Measurements from ENCODE around the gene MIX23.

Gene MIX23

DNA sequence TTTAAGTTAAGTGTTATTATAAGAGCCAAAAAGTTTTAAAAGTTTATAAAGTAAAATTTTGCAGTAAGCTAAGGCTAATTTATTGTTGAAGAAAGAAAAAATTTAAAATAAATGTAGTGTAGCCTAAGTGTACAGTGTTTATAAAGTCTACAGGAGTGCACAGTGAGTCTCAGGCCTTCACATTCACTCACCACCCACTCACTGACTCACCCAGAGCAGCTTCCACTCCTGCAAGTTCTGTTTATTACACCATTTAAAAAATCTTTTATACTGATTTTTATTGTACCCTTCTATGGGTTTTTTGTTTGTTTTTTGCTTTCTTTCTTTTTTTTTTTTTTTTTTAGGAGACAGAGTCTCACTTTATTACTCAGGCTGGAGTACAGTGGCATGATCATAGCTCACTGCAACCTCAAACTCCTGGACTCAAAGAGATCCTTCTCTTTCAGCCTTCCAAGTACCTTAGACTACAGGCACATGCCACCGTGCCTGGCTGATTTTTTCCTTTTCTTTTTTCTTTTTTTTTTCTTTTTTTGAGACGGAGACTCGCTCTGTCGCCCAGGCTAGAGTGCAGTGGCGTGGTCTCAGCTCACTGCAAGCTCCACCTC, 32.1 kb downstream of the MIX23 start:
- H3K4me1 ChIP-seq (ENCODE audit: control insufficient read depth, insufficient read depth, low read length) = no peaks in the 10 kb centered on the region
- no peak overlapping the region for H3K27ac ChIP-seq (ENCODE audit: low read depth, low read length)
- no peak overlapping the region for H3K9ac ChIP-seq (ENCODE audit: low read depth, low read length)
- H3K9me3 ChIP-seq (ENCODE audit: control insufficient read depth, insufficient read depth, low read length) = no peaks in the 10 kb centered on the region
- H3K36me3 ChIP-seq (ENCODE audit: control insufficient read depth, insufficient read depth, low read length) = no peaks in the 10 kb centered on the region
- no peaks in the 10 kb centered on the region for H3K27me3 ChIP-seq (ENCODE audit: control insufficient read depth, insufficient read depth, low read length)
- H3K4me3 ChIP-seq (ENCODE audit: low read depth, low read length) = no peak overlapping the region

DNA sequence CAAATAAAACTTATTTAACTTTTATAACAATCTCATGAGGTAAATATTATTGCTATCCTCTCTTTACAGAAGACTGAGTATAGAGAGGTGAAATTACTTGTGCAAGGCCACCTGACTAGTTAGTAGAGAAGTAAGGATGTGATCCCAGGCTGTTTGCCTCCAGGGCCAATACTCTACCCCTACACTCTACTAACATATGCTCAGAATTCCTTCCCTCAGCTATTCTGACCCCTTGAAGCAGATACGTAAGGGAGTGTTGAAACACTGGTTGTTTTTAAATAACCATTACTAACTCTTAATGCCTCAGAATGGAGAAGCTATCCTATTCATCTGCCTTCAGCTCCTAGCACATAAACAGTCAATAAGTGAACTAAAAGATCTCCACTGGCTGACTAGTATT, 33.9 kb downstream of the MIX23 start:
- Histone ChIP-seq H3K9me3 (ENCODE audit: control insufficient read depth, insufficient read depth, low read length) (no peaks in the 10 kb centered on the region), H3K4me3 (ENCODE audit: low read depth, low read length) (no peak overlapping the region), H3K4me1 (ENCODE audit: control insufficient read depth, insufficient read depth, low read length) (no peaks in the 10 kb centered on the region), H3K9ac (ENCODE audit: low read depth, low read length) (no peak overlapping the region), H3K27ac (ENCODE audit: low read depth, low read length) (no peak overlapping the region), H3K36me3 (ENCODE audit: control insufficient read depth, insufficient read depth, low read length) (no peaks in the 10 kb centered on the region), H3K27me3 (ENCODE audit: control insufficient read depth, insufficient read depth, low read length) (no peaks in the 10 kb centered on the region)

DNA sequence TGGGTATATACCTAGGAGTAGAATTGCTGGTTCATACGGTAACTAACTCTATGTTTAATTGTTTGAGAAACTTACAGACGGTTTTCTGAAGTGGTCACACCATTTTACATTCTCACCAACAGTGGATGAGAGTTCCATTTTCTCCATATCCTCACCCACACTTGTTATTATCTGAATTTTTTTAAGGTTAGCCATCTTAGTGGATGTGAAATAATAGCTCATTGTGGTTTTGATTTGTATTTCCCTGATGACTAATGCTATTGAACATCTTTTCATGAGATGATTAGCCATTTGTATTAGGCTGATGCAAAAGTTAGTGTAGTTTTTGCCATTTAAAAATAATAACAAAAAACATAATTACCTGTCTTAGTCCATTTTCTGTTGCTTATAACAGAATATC, 39.4 kb downstream of the MIX23 start:
- no peaks in the 10 kb centered on the region for H3K9me3 ChIP-seq (ENCODE audit: control insufficient read depth, insufficient read depth, low read length)
- no peaks in the 10 kb centered on the region for H3K36me3 ChIP-seq (ENCODE audit: control insufficient read depth, insufficient read depth, low read length)
- H3K27ac ChIP-seq (ENCODE audit: low read depth, low read length) = no peak overlapping the region
- H3K9ac ChIP-seq (ENCODE audit: low read depth, low read length) = no peak overlapping the region
- H3K4me3 ChIP-seq (ENCODE audit: low read depth, low read length) = no peak overlapping the region
- H3K4me1 ChIP-seq (ENCODE audit: control insufficient read depth, insufficient read depth, low read length) = no peaks in the 10 kb centered on the region
- H3K27me3 ChIP-seq (ENCODE audit: control insufficient read depth, insufficient read depth, low read length) = no peaks in the 10 kb centered on the region

DNA sequence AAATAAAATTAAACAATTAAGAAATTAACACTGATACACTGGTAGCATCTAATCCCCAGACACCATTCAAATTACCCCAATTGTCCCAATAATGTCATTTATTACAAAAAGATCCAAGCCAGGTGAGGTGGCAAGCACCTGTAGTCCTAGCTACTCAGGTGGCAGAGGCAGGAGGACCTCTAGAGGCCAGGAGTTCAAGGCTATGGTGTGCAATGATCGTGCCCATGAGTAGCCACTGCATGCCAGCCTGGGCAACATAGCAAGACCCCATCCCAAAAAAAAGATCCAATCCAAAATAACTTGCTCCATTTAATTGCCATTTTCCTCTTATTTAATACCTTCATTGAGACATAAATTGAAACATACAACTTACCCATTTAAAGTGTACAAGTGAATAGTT, 40.2 kb downstream of the MIX23 start:
- no peaks in the 10 kb centered on the region for H3K27me3 ChIP-seq (ENCODE audit: control insufficient read depth, insufficient read depth, low read length)
- no peaks in the 10 kb centered on the region for H3K4me1 ChIP-seq (ENCODE audit: control insufficient read depth, insufficient read depth, low read length)
- H3K36me3 ChIP-seq (ENCODE audit: control insufficient read depth, insufficient read depth, low read length) = no peaks in the 10 kb centered on the region
- no peaks in the 10 kb centered on the region for H3K9me3 ChIP-seq (ENCODE audit: control insufficient read depth, insufficient read depth, low read length)
- no peak overlapping the region for H3K4me3 ChIP-seq (ENCODE audit: low read depth, low read length)
- H3K9ac ChIP-seq (ENCODE audit: low read depth, low read length) = no peak overlapping the region
- no peak overlapping the region for H3K27ac ChIP-seq (ENCODE audit: low read depth, low read length)

DNA sequence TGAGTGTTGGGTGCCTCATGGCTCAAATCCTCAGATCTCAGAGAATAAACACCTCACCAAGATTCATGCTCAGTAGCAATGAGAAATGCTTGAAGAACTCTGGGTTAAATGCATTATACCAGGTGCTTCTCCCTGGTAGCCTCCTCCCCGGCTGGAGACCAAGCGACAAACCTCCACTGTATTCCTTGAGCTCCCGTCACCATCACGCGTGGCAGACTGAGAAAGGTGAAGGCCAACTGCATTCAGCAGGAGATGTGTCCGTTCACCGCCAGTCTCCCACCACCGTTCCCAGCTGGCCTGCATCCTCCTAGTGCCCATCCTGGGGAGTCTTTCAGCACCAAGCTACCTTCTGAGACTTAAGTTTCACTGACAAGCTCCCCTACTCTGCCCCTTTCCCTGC, 50.5 kb downstream of the MIX23 start:
- Histone ChIP-seq H3K27ac (ENCODE audit: low read depth, low read length) (no peak overlapping the region), H3K27me3 (ENCODE audit: control insufficient read depth, insufficient read depth, low read length) (no peaks in the 10 kb centered on the region), H3K36me3 (ENCODE audit: control insufficient read depth, insufficient read depth, low read length) (no peaks in the 10 kb centered on the region), H3K4me1 (ENCODE audit: control insufficient read depth, insufficient read depth, low read length) (no peaks in the 10 kb centered on the region), H3K9ac (ENCODE audit: low read depth, low read length) (no peak overlapping the region), H3K9me3 (ENCODE audit: control insufficient read depth, insufficient read depth, low read length) (no peaks in the 10 kb centered on the region), H3K4me3 (ENCODE audit: low read depth, low read length) (no peak overlapping the region)

DNA sequence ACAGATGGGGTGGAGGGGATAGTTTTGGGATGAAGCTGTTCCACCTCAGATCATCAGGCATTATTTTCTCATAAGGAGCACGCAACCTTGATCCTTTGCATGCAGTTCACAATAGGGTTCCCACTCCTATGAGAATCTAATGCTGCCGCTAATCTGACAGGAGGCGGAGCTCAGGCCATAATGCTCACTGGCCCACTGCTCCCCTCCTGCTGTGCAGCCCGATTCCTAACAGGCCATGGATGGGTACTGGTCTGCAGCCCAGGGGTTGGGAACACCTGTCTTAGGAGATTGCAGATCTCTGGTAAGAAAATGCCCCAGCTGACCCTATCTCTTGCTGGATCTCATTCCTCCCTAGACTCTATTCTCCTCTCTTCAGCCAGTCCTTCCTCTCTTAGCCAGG, 51.1 kb downstream of the MIX23 start:
- H3K4me1 ChIP-seq (ENCODE audit: control insufficient read depth, insufficient read depth, low read length) = no peaks in the 10 kb centered on the region
- H3K27me3 ChIP-seq (ENCODE audit: control insufficient read depth, insufficient read depth, low read length) = no peaks in the 10 kb centered on the region
- H3K4me3 ChIP-seq (ENCODE audit: low read depth, low read length) = no peak overlapping the region
- no peaks in the 10 kb centered on the region for H3K36me3 ChIP-seq (ENCODE audit: control insufficient read depth, insufficient read depth, low read length)
- H3K27ac ChIP-seq (ENCODE audit: low read depth, low read length) = no peak overlapping the region
- no peak overlapping the region for H3K9ac ChIP-seq (ENCODE audit: low read depth, low read length)
- no peaks in the 10 kb centered on the region for H3K9me3 ChIP-seq (ENCODE audit: control insufficient read depth, insufficient read depth, low read length)

DNA sequence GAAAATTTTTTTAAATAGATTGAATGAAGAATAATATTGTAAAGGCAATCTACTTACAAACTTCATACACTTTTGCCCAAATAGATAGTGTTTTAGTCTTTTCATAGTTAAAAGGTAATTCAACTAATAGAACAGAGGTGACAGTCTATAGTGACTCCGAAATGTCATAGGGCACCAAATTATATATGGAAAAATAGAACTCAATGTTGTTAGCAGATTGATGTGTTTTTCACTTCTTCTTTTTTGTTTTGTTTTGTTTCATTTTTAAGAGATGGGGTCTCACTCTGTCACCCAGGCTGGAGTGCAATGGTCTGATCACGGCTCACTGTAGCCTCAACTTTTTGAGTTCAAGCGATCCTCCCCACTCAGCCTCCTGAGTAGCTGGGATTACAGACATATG, 57.3 kb downstream of the MIX23 start:
- Histone ChIP-seq H3K4me3 (ENCODE audit: low read depth, low read length) (no peak overlapping the region), H3K9me3 (ENCODE audit: control insufficient read depth, insufficient read depth, low read length) (no peaks in the 10 kb centered on the region), H3K27me3 (ENCODE audit: control insufficient read depth, insufficient read depth, low read length) (no peaks in the 10 kb centered on the region; the same call in 1 of the 2 replicates), H3K36me3 (ENCODE audit: control insufficient read depth, insufficient read depth, low read length) (no peaks in the 10 kb centered on the region), H3K9ac (ENCODE audit: low read depth, low read length) (no peak overlapping the region), H3K27ac (ENCODE audit: low read depth, low read length) (no peak overlapping the region), H3K4me1 (ENCODE audit: control insufficient read depth, insufficient read depth, low read length) (no peaks in the 10 kb centered on the region)

DNA sequence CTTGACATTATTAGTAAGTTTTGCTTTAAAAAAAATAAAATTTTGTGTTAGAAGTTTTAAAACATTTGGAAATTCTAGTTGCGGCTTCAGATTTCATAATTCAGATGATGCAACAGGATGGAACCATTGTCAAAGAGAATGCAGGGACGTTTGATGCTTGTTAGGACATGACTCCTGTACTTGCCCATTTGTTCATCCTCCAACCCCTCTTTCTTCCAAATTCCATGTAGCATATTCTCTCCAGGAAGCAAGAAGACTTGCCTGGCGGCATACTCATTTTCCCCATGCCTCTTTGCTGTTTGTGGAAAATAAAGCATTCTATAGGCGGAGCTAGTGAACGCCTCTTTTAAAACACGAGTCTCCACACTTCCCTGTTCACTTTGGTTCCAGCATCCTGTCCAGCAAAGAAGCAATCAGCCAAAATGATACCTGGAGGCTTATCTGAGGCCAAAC, 58.1 kb downstream of the MIX23 start, which contains the start of gene CSTA:
CSTA (plus strand) TSS at position 378 of the 453 bp plus-strand sequence; CDS start at position 423, 45 bp downstream.
- Histone ChIP-seq H3K27ac (ENCODE audit: low read depth, low read length) (no peak within 1 kb of the TSS), H3K4me3 (ENCODE audit: low read depth, low read length) (no peak within 1 kb of the TSS), H3K36me3 (ENCODE audit: control insufficient read depth, insufficient read depth, low read length) (no peaks in the 10 kb centered on the region), H3K9ac (ENCODE audit: low read depth, low read length) (no peak within 1 kb of the TSS), H3K27me3 (ENCODE audit: control insufficient read depth, insufficient read depth, low read length) (no peaks in the 10 kb centered on the region; the same call in 1 of the 2 replicates), H3K4me1 (ENCODE audit: control insufficient read depth, insufficient read depth, low read length) (no peaks in the 10 kb centered on the region), H3K9me3 (ENCODE audit: control insufficient read depth, insufficient read depth, low read length) (0 out of 2 replicates have a peak, but pooled peaks cover 3% of the 10 kb centered on the region)

DNA sequence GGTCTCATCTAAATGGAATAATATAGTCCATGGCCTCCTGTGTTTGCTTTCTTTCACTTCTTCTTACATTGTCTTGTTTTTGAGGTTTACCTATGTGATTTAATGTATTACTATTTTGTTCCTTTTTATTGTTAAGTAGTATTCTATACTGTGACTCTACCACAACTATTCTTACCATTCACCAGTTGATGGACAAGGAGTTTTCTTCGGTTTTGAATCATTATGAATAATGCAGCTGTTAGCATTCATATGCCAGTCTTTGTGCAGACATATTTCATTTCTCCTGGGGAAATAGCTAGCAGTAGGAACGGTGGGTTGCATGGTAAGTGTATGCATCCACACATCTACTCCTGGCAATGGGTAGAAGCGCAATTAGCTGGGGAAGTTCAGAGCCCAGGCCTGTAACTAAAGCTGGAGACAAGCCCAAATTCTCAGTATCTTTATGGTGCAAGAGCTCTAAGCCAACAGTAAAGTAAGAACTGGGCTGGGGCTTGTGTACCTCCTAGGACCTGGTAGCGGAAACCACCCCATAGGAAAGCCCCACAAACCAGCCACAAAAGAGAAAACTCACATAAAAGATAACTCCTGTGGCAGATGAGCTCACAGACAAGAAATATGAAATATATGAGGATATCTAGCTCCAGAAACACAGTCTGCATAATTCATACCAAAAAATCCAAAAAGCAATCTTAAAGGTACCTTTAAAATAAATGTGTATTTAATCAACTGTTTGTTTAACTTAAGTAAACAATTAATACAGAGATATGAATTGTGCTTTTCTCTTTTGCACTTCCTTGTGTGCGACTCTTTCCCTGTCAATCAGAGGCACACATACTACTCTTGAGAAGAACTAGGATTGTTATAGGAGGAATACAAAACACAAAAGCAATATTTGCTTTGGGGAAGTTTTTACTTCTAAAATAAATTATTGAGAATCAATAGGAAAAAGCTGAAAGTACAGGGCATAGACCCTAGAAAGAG, 60.6 kb downstream of the MIX23 start:
- H3K27me3 ChIP-seq (ENCODE audit: control insufficient read depth, insufficient read depth, low read length) = no peaks in the 10 kb centered on the region; the same call in none of the 2 replicates
- H3K9me3 ChIP-seq (ENCODE audit: control insufficient read depth, insufficient read depth, low read length) = peaks cover 8% of the 10 kb centered on the region; the same call in 1 of the 2 replicates
- no peak overlapping the region for H3K9ac ChIP-seq (ENCODE audit: low read depth, low read length)
- H3K27ac ChIP-seq (ENCODE audit: low read depth, low read length) = no peak overlapping the region
- no peaks in the 10 kb centered on the region for H3K4me1 ChIP-seq (ENCODE audit: control insufficient read depth, insufficient read depth, low read length)
- H3K36me3 ChIP-seq (ENCODE audit: control insufficient read depth, insufficient read depth, low read length) = no peaks in the 10 kb centered on the region
- no peak overlapping the region for H3K4me3 ChIP-seq (ENCODE audit: low read depth, low read length)

DNA sequence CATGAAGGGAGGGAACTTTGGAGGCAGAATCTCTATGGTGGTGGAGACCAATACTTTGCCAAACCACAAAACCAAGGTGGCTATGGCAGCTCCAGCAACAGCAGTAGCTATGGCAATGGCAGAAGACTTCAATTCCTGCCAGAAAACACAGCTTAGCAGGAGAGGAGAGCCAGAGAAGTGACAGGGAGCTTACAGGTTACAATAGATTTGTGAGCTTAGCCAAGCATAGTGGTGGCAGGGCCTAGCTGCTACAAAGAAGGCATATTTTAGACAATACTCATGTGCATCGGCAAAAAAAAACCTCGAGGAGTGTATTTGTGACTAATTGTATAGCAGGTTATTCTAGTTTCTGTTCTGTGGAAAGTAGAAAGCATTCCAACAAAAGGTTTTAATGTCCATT, 64.4 kb downstream of the MIX23 start:
- no peak overlapping the region for H3K4me3 ChIP-seq (ENCODE audit: low read depth, low read length)
- H3K27ac ChIP-seq (ENCODE audit: low read depth, low read length) = no peak overlapping the region

DNA sequence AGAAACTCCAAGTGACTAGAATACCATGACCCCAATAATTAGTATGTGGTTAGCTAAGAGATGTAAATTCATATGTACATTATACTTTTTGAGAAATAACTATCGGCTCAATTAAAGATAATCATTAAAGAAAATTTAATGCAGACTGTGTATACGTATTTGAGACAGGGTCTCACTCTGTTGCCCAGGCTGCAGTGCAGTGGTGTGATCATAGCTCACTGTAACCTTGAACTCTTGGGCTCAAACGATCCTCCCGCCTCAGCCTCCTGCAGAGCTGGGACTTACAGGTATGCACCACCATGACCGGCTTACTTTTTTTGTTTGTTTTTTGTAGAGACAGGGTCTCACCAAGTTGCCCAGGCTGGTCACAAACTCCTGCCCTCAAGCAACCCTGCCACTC, 66.7 kb downstream of the MIX23 start:
- Histone ChIP-seq H3K36me3 (ENCODE audit: control insufficient read depth, insufficient read depth, low read length) (no peaks in the 10 kb centered on the region), H3K4me3 (ENCODE audit: low read depth, low read length) (no peak overlapping the region), H3K27me3 (ENCODE audit: control insufficient read depth, insufficient read depth, low read length) (no peaks in the 10 kb centered on the region; the same call in 1 of the 2 replicates), H3K9ac (ENCODE audit: low read depth, low read length) (no peak overlapping the region), H3K27ac (ENCODE audit: low read depth, low read length) (no peak overlapping the region), H3K4me1 (ENCODE audit: control insufficient read depth, insufficient read depth, low read length) (peaks cover 4% of the 10 kb centered on the region; the same call in 1 of the 2 replicates), H3K9me3 (ENCODE audit: control insufficient read depth, insufficient read depth, low read length) (peaks cover 8% of the 10 kb centered on the region; the same call in 1 of the 2 replicates)

More for the DNA sequence above, 64.4 kb downstream of the MIX23 start:
- H3K36me3 ChIP-seq (ENCODE audit: control insufficient read depth, insufficient read depth, low read length) = no peaks in the 10 kb centered on the region
- H3K9me3 ChIP-seq (ENCODE audit: control insufficient read depth, insufficient read depth, low read length) = peaks cover 8% of the 10 kb centered on the region; the same call in 1 of the 2 replicates
- H3K9ac ChIP-seq (ENCODE audit: low read depth, low read length) = no peak overlapping the region
- peaks cover 4% of the 10 kb centered on the region; the same call in 1 of the 2 replicates for H3K4me1 ChIP-seq (ENCODE audit: control insufficient read depth, insufficient read depth, low read length)
- H3K27me3 ChIP-seq (ENCODE audit: control insufficient read depth, insufficient read depth, low read length) = no peaks in the 10 kb centered on the region; the same call in 1 of the 2 replicates
